HEK293 (cell line): ENCODE results near the gene LTB4R.

Experiments
- CTCF ChIA-PET: fragments of 350-600 bp; formaldehyde crosslinking; extraction: SDS; loops from one replicate; lab custom pipeline; 2021; ENCODE audit warnings: antibody characterized with exemption; lab: Yijun Ruan, JAX
- POLR2A ChIA-PET: fragments of 300-600 bp; formaldehyde crosslinking; extraction: SDS; loops from one replicate; lab custom pipeline; 2020; ENCODE audit warnings: antibody characterized with exemption, inconsistent platforms; lab: Yijun Ruan, JAX
- H3K27ac ChIP-seq: fragments of 200-500 bp; sonication (Bioruptor generic); 2 replicates; pipeline ENCODE4 v1.5.1; 2014; ENCODE audit warnings: low read depth, low read length, control low read depth, inconsistent platforms; ENCODE audit errors: extremely low read depth
- H3K36me3 ChIP-seq, 2 experiments: fragments of 200-500 bp in 1 of 2; sonication (Bioruptor generic) in 1 of 2; 1 replicate in 1 of 2; 2 replicates in 1 of 2; pipeline ENCODE4 v1.5.1; 2014 to 2017; ENCODE audit warnings: inconsistent platforms in 2 of 2, low read length in 2 of 2; ENCODE audit not compliant: control insufficient read depth in 2 of 2, insufficient read depth in 1 of 2
- H3K4me1 ChIP-seq: fragments of 200-500 bp; sonication (Bioruptor generic); 2 replicates; pipeline ENCODE4 v1.5.1; 2014; ENCODE audit warnings: mild to moderate bottlenecking, low read length, inconsistent platforms; ENCODE audit not compliant: control insufficient read depth, insufficient read depth
- H3K4me3 ChIP-seq: 2 replicates; pipeline ENCODE4 v1.5.1; 2011; ENCODE audit warnings: low read depth, mild to moderate bottlenecking, control low read depth, low read length, moderate library complexity
- H3K9me3 ChIP-seq: fragments of 200-500 bp; sonication (Bioruptor generic); 2 replicates; pipeline ENCODE4 v1.5.1; 2014; ENCODE audit warnings: low read depth, low read length, inconsistent platforms; ENCODE audit not compliant: control insufficient read depth, insufficient read depth
- GFI1B ChIP-seq: fragments of 450-650 bp; formaldehyde crosslinking; IDR thresholded peaks from 2 replicates; pipeline ENCODE4 v1.5.1; 2016; ENCODE audit warnings: missing biosample characterization, missing genetic modification characterization
- HIC1 ChIP-seq: fragments of 450-650 bp; formaldehyde crosslinking; IDR thresholded peaks from 2 replicates; pipeline ENCODE4 v1.5.1; 2016; ENCODE audit warnings: missing biosample characterization, missing genetic modification characterization
- PRDM10 ChIP-seq: fragments of 450-650 bp; formaldehyde crosslinking; IDR thresholded peaks from 2 replicates; pipeline ENCODE4 v1.5.1; 2016; ENCODE audit warnings: missing biosample characterization, missing genetic modification characterization
- TCF7L2 ChIP-seq: IDR thresholded peaks from 2 replicates; pipeline ENCODE4 v1.6.1; 2011; ENCODE audit warnings: low read depth, mild to moderate bottlenecking, inconsistent platforms, low read length, moderate library complexity, borderline replicate concordance
- TSHZ1 ChIP-seq: fragments of 450-650 bp; formaldehyde crosslinking; IDR thresholded peaks from 2 replicates; pipeline ENCODE4 v1.5.1; 2016; ENCODE audit warnings: missing biosample characterization, missing genetic modification characterization, borderline replicate concordance
- ZBTB44 ChIP-seq: fragments of 450-650 bp; IDR thresholded peaks from 2 replicates; pipeline ENCODE4 v1.5.1; 2018; ENCODE audit warnings: missing biosample characterization, mild to moderate bottlenecking, missing genetic modification characterization
- ZFP41 ChIP-seq: fragments of 450-650 bp; formaldehyde crosslinking; IDR thresholded peaks from 2 replicates; pipeline ENCODE4 v1.5.1; 2016; ENCODE audit warnings: missing biosample characterization, missing genetic modification characterization, borderline replicate concordance
- ZNF157 ChIP-seq: fragments of 450-650 bp; formaldehyde crosslinking; IDR thresholded peaks from 2 replicates; pipeline ENCODE4 v1.5.1; 2016; ENCODE audit warnings: missing biosample characterization, missing genetic modification characterization
- ZNF184 ChIP-seq: fragments of 450-650 bp; IDR thresholded peaks from 2 replicates; pipeline ENCODE4 v1.5.1; 2018; ENCODE audit warnings: missing biosample characterization, mild to moderate bottlenecking, missing genetic modification characterization
- ZNF266 ChIP-seq: fragments of 450-650 bp; formaldehyde crosslinking; IDR thresholded peaks from 2 replicates; pipeline ENCODE4 v1.5.1; 2016; ENCODE audit warnings: missing biosample characterization, missing genetic modification characterization, low read depth
- ZNF302 ChIP-seq: fragments of 450-650 bp; formaldehyde crosslinking; IDR thresholded peaks from 2 replicates; pipeline ENCODE4 v1.5.1; 2016; ENCODE audit warnings: missing biosample characterization, missing genetic modification characterization, low read depth
- ZNF404 ChIP-seq: fragments of 450-650 bp; formaldehyde crosslinking; IDR thresholded peaks from 2 replicates; pipeline ENCODE4 v1.5.1; 2017; ENCODE audit warnings: missing biosample characterization, missing genetic modification characterization
- ZNF488 ChIP-seq: fragments of 450-650 bp; formaldehyde crosslinking; IDR thresholded peaks from 2 replicates; pipeline ENCODE4 v1.5.1; 2016; ENCODE audit warnings: missing biosample characterization, missing genetic modification characterization
- ZNF514 ChIP-seq: fragments of 450-650 bp; formaldehyde crosslinking; IDR thresholded peaks from 2 replicates; pipeline ENCODE4 v1.5.1; 2016; ENCODE audit warnings: missing biosample characterization, missing genetic modification characterization
- ZNF548 ChIP-seq: fragments of 450-650 bp; formaldehyde crosslinking; IDR thresholded peaks from 2 replicates; pipeline ENCODE4 v1.5.1; 2016; ENCODE audit warnings: missing biosample characterization, missing genetic modification characterization
- ZNF677 ChIP-seq: fragments of 450-650 bp; IDR thresholded peaks from 2 replicates; pipeline ENCODE4 v1.5.0; 2018; ENCODE audit warnings: missing biosample characterization, mild to moderate bottlenecking, missing genetic modification characterization, moderate library complexity
- ZNF76 ChIP-seq: fragments of 450-650 bp; formaldehyde crosslinking; IDR thresholded peaks from 2 replicates; pipeline ENCODE4; 2016; ENCODE audit warnings: low read depth, missing biosample characterization, missing genetic modification characterization, borderline replicate concordance

The LTB4R gene

GRCh38 chr14:24329736-24330135 lies 18.4 kb downstream of the LTB4R start (continued):
- TF ChIP-seq ZNF514 (no peak), TSHZ1 (no peak), TCF7L2 (no peak), ZFP41 (no peak), ZNF184 (tag by site-specific recombination) (no peak), GFI1B (tag by site-specific recombination) (no peak)

GRCh38 chr14:24330973-24331674 lies 19.8 kb downstream of the LTB4R start:
- Histone ChIP-seq H3K4me3 (no peak overlapping the region), H3K9me3 (no peaks in the 10 kb centered on the region), H3K27ac (no peak overlapping the region), H3K36me3 (no peaks in the 10 kb centered on the region), H3K4me1 (peaks cover 4% of the 10 kb centered on the region; the same call in 1 of the 2 replicates)
- TF ChIP-seq ZNF677 (tag by site-specific recombination) = no peak
- TF ChIP-seq ZNF76 (tag by site-specific recombination) = no peak
- TF ChIP-seq ZNF404 (tag by site-specific recombination) = no peak
- TF ChIP-seq ZNF157 (tag by site-specific recombination) = no peak
- no peak for TF ChIP-seq ZNF302 (tag by site-specific recombination)
- TF ChIP-seq ZNF548 (tag by site-specific recombination) = no peak
- TF ChIP-seq HIC1 = no peak
- TF ChIP-seq ZNF266 = no peak
- no peak for TF ChIP-seq PRDM10 (tag by site-specific recombination)
- TF ChIP-seq ZBTB44 = no peak
- TF ChIP-seq ZNF488 = no peak
- CTCF ChIA-PET = interaction anchor here (0.5 to 16.9 kb wide), 6 partner anchors 13 to 317 kb away, joined by 3 to 468 read pairs (median 3); partner anchors contain the start of genes CBLN3 and KHNYN
- POLR2A ChIA-PET = no interaction called here
